ENCODE data around the gene THAP12.
"Not testable (repeated sequence)": the region's sequence is repeated elsewhere in the genome, so short reads cannot be mapped to it uniquely, and the experiment has no call there.

Gene THAP12

DNA sequence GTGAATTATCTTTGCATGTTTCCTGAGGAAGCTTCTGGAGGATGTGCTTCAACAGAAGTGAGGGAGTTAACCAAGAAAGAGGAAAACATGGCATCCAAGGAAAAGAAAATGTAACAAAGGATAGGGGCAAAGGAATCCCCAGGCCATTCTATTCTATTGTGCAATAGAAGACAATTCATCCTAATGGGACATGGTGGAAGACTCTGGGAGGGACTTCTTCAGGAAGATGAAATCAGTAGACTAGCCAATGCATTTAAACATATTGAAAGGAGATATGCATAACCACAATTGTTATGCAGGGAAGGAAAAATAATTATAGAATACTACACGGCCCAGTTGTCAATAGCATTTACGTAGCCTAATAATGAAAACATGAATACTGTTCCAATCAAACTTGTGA, 55.7 kb downstream of the THAP12 start:
- no peak overlapping the region for H3K4me3 ChIP-seq (ENCODE audit: low read length)
- no peak for TF ChIP-seq ZNF274 (IDR thresholded peaks at IDR 0.05; ENCODE audit: low read depth, low read length)

DNA sequence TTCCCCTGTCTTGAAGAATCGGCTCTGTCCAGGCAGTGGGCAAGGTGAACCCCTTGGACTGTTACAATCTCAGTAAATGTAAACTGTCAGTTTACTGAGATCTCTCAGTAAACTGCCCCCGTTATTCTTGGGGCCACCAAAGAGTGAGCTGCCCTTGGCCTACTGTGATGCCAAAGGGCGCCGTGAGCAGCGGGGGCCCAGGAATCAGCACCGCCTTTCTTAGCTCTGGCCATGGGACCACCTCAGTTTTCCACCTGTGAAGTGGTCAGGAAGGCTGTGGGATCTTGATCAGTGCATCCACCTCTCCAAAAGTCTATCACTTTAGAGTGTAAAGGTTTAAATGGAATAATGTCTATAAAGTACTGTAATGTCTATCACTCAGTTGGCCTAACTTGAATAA, 57.1 kb downstream of the THAP12 start:
- H3K4me3 ChIP-seq (ENCODE audit: low read length): no peak overlapping the region

DNA sequence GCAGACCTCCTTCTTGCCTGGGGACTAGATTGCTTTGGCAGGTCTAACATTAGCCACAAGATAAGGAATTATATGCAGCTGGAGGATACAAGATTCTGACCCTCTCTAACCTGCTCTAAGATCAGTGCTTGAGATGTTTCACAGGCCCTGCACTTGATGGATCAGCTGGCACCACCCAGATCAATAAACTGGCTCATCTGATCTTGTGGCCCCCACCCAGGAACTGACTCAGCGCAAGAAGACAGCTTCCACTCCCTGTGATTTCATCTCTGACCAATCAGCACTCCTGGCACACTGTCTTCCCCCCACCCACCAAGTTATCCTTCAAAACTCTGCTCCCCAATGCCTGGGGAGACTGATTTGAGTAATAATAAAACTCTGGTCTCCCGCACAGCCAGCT, 57.6 kb downstream of the THAP12 start:
- not testable (repeated sequence) for H3K4me3 ChIP-seq (ENCODE audit: low read length)

More for the DNA sequence above, 57.1 kb downstream of the THAP12 start:
- TF ChIP-seq ZNF274 (IDR thresholded peaks at IDR 0.05; ENCODE audit: low read depth, low read length): no peak

DNA sequence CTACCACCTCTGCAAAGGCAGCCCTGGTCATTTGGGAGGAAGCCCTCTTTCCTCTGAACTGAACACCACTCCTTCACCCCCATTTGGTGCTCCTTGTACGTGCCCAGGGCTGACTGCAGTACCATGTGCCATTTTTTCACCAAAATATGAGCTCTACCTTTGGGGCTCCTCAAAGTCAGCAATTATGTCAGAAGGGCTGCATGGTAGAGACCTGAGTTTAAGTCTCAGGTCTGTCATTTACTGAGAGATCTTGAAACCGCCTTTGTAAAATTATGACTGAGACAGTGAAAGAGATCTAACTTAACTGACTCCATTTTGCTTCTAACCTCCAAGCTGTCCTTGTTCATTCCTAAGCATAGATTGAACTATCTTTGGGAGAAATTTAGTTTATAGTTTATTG, 58.0 kb downstream of the THAP12 start:
- TF ChIP-seq ZNF274 (IDR thresholded peaks at IDR 0.05; ENCODE audit: low read depth, low read length): no peak
- no peak overlapping the region for H3K4me3 ChIP-seq (ENCODE audit: low read length)

DNA sequence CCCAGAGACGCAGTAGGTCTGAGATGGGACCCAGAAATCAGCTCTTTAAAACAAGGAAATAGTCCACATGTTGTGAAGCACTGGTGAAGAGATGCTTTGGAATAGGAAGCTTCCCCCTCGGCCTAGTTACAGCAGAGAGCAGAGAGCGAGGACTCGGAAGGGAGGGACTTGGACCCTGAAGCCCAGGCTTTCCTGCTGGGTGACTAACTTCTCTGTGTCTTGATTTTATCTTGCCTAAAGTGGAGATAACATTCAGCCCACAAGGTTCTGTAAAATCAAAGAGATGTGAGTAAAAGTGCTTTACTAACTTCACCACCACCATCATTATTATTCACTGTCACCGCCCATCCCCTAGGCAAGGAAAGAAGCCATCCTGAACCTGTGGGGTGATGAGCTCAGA, 58.4 kb downstream of the THAP12 start:
- no peak for TF ChIP-seq ZNF274 (IDR thresholded peaks at IDR 0.05; ENCODE audit: low read depth, low read length)
- H3K4me3 ChIP-seq (ENCODE audit: low read length): no peak overlapping the region

DNA sequence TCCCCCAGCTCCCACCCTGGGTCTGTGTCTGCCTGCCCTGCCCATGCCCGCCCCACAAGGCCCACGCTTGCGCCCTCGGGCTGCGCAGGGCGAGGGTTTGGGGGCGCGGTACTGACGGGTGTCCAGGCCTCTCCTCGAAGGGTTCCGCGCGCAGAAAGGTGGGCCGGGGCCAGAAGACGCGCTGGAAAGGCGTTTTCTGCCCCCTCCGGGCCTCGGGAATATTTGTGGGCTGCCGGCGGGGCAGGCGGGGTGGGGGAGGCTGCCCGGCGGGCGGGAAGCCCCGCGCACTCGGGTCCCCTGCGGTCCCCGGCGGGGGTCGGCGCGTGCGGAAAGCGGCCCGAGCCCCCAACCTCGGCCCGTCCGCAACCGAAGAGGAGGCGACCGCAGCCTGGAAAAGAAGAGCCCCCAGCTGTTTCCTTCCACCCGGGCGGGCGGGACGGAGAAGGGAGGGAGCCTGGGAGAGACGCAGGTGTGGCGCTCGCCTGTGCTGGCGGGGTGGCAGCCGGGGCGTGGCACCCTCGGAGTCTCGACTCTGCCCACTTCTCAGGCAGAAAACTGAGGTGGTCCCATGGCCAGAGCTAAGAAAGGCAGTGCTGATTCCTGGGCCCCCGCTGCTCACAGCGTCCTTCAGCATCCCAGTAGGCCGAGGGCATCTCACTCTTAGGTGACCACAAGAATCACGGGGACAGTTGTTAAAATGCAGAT, 59.0 kb downstream of the THAP12 start:
- no peak for TF ChIP-seq ZNF274 (IDR thresholded peaks at IDR 0.05; ENCODE audit: low read depth, low read length)

DNA sequence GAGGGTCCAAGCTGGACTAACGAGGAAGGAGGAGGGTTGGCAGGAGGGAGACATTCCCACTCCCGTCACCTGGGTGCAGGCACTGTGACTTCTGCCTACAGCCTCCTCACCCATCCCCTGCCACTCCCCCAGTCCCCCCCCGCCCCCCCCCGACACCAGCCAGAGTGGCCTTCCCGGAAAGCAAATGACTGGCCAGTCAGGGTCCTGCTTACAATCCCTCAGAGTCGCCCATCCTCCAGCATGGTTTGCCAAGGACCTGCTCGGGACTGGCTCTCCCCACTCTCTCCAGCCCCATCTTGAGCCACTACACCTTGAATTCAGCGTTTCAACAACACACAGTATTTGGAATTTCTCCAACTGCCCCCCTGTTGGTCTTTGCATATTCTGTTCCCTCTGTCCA, 59.6 kb downstream of the THAP12 start:
- no peak overlapping the region for H3K4me3 ChIP-seq (ENCODE audit: low read length)
- no peak for TF ChIP-seq ZNF274 (IDR thresholded peaks at IDR 0.05; ENCODE audit: low read depth, low read length)

More for the DNA sequence above, 59.0 kb downstream of the THAP12 start:
- H3K4me3 ChIP-seq (ENCODE audit: low read length): no peak overlapping the region

DNA sequence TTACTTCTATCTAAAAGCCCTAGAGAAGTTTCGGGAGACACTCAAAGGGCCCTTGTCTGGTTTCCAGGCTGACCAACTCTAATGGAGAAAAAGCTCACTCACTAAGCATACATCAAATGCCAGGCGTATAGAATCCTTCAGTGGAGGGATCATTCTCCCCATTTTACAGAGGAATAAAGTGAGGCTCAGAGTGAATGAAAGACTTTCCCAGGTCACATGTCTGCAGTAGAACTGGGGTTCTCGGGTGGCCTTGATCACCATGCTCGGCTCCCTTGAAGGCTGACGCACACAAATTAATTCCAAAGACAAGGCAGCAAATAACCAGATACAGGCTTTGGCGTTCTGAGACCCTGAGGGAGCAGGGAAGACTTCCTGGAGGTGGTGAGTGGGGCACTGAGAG, 60.0 kb downstream of the THAP12 start:
- TF ChIP-seq ZNF274 (IDR thresholded peaks at IDR 0.05; ENCODE audit: low read depth, low read length): no peak
- no peak overlapping the region for H3K4me3 ChIP-seq (ENCODE audit: low read length)

DNA sequence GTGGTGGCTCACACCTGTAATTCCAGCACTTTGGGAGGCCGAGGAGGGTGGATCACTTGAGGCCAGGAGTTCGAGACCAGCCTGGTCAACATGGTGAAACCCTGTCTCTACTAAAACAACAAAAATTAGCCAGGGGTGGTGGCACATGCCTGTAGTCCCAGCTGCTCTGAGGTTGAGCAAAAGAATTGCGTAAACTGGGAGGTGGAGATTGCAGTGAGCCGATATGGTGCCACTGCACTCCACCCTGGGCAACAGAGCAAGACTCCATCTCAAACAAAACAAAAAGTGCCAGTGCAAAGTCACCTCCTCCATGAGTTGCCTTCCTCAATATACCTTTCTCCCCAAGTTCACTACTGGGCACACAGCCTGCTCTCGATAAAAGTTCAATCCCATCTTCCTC, 61.1 kb downstream of the THAP12 start:
- not testable (repeated sequence) for H3K4me3 ChIP-seq (ENCODE audit: low read length)

DNA sequence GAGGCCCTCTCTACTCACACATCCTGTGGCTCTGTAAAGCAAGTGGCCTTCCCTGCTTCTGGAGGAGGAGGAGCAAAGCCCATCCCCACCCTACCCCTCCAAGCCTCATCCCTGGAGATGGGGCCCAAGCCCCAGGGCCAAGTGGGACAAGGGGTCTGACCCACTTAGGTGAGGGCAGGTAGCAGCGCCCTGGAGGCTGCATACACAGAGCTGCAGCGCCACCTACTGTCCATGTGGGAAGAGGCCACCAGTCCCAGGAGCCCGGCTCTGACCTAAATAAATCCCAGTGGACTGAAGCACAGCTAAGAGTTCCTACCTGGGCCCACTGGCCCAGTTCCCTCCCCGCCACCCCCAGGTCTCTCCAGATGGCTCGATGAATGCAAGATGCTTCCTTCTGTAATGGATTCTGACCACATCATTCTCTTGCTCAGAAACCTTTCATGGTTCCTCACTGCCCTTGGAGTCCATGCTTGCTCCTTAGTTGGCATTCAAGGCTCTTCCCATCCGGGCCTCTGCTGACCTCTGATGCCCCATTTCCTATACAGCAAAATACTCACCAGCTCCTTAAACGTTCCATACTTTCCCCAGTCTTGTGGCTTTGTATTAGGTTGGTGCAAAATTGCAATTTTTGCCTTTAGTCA, 62.1 kb downstream of the THAP12 start:
- H3K4me3 ChIP-seq (ENCODE audit: low read length): no peak overlapping the region
- no peak for TF ChIP-seq ZNF274 (IDR thresholded peaks at IDR 0.05; ENCODE audit: low read depth, low read length)

DNA sequence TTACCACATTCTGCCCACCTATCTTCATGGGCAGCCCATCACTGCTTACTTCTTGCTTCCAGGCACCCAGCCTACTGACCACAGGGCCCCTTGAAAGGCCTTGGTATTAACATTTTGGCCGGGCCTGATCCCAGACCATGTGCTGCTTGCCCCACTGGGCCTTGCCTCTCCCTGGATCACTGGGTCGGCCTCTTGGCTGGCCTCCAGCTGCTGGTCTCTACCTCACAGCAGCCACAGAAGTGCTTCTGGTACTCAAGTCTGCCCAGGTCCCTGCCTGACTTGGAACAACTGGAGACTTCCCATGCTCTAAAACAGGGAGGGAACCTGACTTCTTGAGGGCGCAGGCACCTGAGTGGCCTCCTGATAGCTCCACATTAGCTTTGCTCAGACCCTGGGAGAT, 63.6 kb downstream of the THAP12 start:
- no peak for TF ChIP-seq ZNF274 (IDR thresholded peaks at IDR 0.05; ENCODE audit: low read depth, low read length)
- H3K4me3 ChIP-seq (ENCODE audit: low read length): no peak overlapping the region

DNA sequence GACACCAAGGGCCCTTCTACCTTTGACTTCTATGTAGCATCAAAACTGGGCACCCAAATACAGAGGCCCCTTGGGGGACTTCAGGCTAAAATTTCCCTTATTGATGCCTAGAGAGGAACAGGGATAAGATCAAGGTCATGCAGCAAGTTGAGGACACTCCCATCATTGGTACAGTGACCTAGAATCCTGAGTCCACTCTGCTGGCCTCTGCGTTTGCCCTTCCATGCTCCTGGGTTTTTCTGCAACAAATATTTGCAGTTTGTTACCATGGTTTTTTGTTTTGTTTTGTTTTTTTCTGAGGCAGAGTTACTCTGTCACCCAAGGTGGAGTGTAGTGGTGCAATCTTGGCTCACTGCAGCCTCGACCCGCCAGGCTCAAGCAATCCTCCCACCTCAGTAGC, 64.2 kb downstream of the THAP12 start:
- TF ChIP-seq ZNF274 (IDR thresholded peaks at IDR 0.05; ENCODE audit: low read depth, low read length): no peak
- no peak overlapping the region for H3K4me3 ChIP-seq (ENCODE audit: low read length)

DNA sequence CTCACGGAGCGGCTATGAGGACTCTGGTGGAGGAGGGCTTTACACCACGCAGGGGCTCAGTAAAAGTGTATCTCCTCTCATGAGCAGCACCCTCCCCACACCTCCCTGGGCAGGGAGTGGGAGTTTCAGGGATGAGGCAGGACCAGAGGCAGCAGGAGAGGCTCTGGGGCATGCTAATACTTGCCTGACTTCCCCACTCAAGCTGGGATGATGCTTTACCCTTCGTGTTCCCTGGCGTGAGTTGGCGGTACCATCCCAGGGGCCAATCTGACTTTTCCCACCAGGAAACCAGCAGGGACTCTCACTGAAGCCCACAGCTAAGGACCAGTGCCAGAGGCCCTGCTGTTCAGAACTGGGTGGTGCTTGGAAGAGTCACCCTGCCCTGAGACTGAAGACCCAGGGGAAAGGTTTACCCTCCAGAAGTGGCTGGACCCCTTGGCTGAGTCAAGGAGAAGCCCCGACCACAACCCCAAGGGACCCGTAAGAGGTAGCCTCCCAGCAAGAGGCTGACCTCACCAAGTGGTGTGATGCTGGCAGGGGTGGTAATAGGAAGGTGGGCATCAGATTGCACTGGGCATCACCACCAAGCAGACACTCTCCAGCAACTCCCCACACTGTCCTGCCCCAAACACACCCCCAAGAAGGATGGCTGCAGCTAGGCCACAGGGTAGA, 65.6 kb downstream of the THAP12 start:
- TF ChIP-seq ZNF274 (IDR thresholded peaks at IDR 0.05; ENCODE audit: low read depth, low read length): no peak
- H3K4me3 ChIP-seq (ENCODE audit: low read length): no peak overlapping the region

DNA sequence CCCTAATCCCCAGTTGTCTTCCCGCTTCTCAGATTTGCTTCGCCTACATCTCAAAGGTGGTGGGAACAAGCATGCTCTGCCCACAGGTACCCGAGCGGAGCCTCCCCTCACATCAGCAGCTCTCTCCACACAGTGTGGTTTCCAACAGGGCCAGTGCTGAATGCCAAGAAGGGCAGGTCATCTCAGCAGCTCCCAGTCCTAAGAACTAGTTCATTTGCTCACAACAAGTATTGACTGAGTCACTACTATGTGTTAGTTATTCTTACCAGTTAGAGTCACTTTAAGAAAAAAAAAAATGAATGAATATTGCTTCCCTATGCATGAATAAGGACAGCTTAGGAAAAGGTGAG, 66.2 kb downstream of the THAP12 start:
- no peak for TF ChIP-seq ZNF274 (IDR thresholded peaks at IDR 0.05; ENCODE audit: low read depth, low read length)
- no peak overlapping the region for H3K4me3 ChIP-seq (ENCODE audit: low read length)

DNA sequence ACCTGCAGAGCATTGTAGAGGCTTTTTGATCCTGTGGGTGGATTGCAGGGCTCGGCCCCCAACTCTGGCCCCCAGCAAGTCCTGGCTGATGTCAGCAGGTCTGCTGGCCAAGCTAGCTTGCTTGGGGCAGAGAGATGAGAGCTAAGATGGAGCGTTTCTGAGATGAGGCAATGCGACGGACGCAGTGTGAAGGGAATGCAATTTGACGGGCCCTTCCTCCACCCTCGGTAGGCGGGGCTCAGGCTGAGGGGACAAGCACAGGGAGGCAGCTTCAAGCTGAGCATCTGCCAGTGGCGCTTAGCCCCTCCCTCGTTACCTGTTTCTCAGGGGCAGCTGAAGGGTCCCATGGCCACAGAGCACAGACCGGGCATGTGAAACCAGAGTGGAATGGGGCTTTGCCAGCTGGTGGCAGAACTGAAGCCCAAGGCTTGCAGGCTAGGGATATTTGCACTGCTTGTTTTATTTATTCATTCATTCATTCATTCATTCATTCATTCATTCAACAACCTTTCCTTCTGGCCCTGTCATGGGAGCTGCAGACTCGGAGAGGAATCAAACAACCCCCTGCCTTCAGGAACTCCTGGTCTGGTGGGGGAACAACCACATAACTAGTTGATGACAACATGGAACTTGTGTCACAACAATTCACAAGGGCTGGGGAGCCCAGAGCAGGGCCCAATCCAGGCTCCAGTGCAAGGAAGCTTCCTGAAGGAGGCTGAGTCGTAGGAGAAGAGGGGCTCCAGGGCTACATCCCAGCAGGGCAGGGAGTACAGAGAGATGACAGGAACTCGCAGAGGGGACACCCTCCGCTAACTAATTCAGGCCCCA, 66.8 kb downstream of the THAP12 start:
- no peak for TF ChIP-seq ZNF274 (IDR thresholded peaks at IDR 0.05; ENCODE audit: low read depth, low read length)

More for the DNA sequence above, 66.8 kb downstream of the THAP12 start:
- H3K4me3 ChIP-seq (ENCODE audit: low read length): no peak overlapping the region

All from GM08714 (cell line).